ENCODE results near the gene CTNNA3. TPM values are rescaled to one million over a fixed set of nuclear protein-coding genes. Genes with fewer than 3 reads are reported as not detected.
"Not testable (repeated sequence)": the region's sequence is repeated elsewhere in the genome, so short reads cannot be mapped to it uniquely, and the experiment has no call there.

CTNNA3 gene
- total and polyA plus RNA-seq, 4 donors: under 0.01 to 39.8 (median 0.09) TPM

DNA sequence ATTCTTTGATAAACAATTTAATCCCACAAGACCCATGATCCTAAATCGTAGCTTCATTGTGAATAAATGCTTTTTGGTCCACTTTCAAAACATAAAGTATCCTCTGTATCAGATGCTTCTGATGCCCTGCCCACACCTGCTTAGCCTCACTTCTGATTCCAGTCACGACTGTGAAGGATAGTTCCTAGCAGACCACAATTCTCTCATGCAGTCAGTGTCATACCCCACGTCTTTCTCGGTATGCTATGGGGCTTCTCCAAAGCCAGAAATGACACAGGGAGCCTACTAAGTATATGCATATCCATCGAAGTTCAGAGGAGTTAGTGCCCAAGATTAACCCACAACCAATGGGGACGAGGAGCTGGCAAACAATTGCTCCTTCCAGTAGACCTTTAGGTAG is 27.6 kb upstream of the CTNNA3 start:
- ATAC-seq (ENCODE audit: insufficient read depth, low FRiP score) (no peak), DNase-seq (no peak)
- no peak overlapping the region for H3K27ac ChIP-seq (ENCODE audit: low read depth in 1 of 2, low read length in 1 of 2)
- H3K36me3 ChIP-seq (ENCODE audit: control insufficient read depth in 4 of 4, insufficient read depth in 4 of 4, low read length in 4 of 4): no peaks in the 10 kb centered on the region
- H3K9me3 ChIP-seq (ENCODE audit: control insufficient read depth in 4 of 4, insufficient read depth in 3 of 4, low read length in 3 of 4): no peaks in the 10 kb centered on the region
- TF ChIP-seq, protein P1, sequence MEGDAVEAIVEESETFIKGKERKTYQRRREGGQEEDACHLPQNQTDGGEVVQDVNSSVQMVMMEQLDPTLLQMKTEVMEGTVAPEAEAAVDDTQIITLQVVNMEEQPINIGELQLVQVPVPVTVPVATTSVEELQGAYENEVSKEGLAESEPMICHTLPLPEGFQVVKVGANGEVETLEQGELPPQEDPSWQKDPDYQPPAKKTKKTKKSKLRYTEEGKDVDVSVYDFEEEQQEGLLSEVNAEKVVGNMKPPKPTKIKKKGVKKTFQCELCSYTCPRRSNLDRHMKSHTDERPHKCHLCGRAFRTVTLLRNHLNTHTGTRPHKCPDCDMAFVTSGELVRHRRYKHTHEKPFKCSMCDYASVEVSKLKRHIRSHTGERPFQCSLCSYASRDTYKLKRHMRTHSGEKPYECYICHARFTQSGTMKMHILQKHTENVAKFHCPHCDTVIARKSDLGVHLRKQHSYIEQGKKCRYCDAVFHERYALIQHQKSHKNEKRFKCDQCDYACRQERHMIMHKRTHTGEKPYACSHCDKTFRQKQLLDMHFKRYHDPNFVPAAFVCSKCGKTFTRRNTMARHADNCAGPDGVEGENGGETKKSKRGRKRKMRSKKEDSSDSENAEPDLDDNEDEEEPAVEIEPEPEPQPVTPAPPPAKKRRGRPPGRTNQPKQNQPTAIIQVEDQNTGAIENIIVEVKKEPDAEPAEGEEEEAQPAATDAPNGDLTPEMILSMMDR (IDR thresholded peaks at IDR 0.05; ENCODE audit: control extremely low read depth, extremely low read depth): no peak
- 80 to 88% methylated on average over 6 of the region's 6 CpGs for WGBS, 2 donors
- no peak overlapping the region for H3K4me3 ChIP-seq
- H3K27me3 ChIP-seq (ENCODE audit: control insufficient read depth in 3 of 3, insufficient read depth in 3 of 3, low read length in 2 of 3): no peaks in the 10 kb centered on the region
- H3K9ac ChIP-seq (ENCODE audit: insufficient read depth in 1 of 2, low read length in 2 of 2): no peak overlapping the region
- H3K4me1 ChIP-seq (ENCODE audit: control insufficient read depth in 5 of 5, insufficient read depth in 5 of 5, low read length in 5 of 5): no peaks in the 10 kb centered on the region

DNA sequence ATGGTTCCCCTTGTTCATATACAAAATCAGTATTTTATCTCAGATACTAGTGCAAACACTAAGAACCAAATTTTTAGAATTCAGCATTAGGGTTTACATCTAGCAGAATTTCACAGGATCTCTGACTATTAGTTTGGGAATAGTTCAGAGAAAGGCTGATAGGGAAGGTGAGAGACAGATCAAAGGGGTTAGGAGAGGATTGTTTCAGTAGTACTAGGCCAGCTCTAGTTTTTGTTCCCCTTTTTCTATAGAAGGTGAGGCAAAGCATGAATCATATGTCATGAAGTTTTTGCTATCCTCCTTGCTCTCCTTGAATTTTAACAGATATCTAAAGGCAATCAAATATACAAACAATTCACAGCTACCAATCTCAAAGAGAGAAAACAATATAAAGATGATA is 26.1 kb upstream of the CTNNA3 start:
- Histone ChIP-seq H3K27me3 (ENCODE audit: control insufficient read depth in 3 of 3, insufficient read depth in 3 of 3, low read length in 2 of 3) (no peaks in the 10 kb centered on the region), H3K27ac (ENCODE audit: low read depth in 1 of 2, low read length in 1 of 2) (no peak overlapping the region), H3K9me3 (ENCODE audit: control insufficient read depth in 4 of 4, insufficient read depth in 3 of 4, low read length in 3 of 4) (no peaks in the 10 kb centered on the region), H3K36me3 (ENCODE audit: control insufficient read depth in 4 of 4, insufficient read depth in 4 of 4, low read length in 4 of 4) (no peaks in the 10 kb centered on the region), H3K9ac (ENCODE audit: insufficient read depth in 1 of 2, low read length in 2 of 2) (no peak overlapping the region), H3K4me1 (ENCODE audit: control insufficient read depth in 5 of 5, insufficient read depth in 5 of 5, low read length in 5 of 5) (no peaks in the 10 kb centered on the region), H3K4me3 (no peak overlapping the region)
- ATAC-seq (ENCODE audit: insufficient read depth, low FRiP score): no peak
- no peak for DNase-seq
- TF ChIP-seq, protein P1 (IDR thresholded peaks at IDR 0.05; ENCODE audit: control extremely low read depth, extremely low read depth): no peak

DNA sequence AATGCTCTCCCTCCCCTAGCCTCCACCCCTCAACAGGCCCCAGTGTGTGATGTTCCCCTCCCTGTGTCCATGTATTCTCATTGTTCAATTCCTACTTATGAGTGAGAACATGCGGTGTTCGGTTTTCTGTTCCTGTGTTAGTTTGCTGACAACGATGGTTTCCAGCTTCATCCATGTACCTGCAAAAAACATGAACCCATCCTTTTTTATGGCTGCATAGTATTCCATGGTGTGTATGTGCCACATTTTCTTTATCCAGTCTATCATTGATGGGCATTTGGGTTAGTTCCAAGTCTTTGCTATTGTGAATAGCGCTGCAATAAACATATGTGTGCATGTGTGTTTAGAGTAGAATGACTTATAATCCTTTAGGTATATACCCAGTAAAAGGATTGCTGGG is 20.5 kb upstream of the CTNNA3 start:
- H3K27me3 ChIP-seq (ENCODE audit: control insufficient read depth in 3 of 3, insufficient read depth in 3 of 3, low read length in 2 of 3); DNase-seq; H3K4me1 ChIP-seq (ENCODE audit: control insufficient read depth in 5 of 5, insufficient read depth in 5 of 5, low read length in 5 of 5); H3K27ac ChIP-seq (ENCODE audit: low read depth in 1 of 2, low read length in 1 of 2); ATAC-seq (ENCODE audit: insufficient read depth, low FRiP score); H3K4me3 ChIP-seq; H3K9me3 ChIP-seq (ENCODE audit: control insufficient read depth in 4 of 4, insufficient read depth in 3 of 4, low read length in 3 of 4); H3K9ac ChIP-seq (ENCODE audit: insufficient read depth in 1 of 2, low read length in 2 of 2); H3K36me3 ChIP-seq (ENCODE audit: control insufficient read depth in 4 of 4, insufficient read depth in 4 of 4, low read length in 4 of 4): not testable (repeated sequence)
- 93% methylated on average over 4 of the region's 4 CpGs for WGBS, 2 donors

DNA sequence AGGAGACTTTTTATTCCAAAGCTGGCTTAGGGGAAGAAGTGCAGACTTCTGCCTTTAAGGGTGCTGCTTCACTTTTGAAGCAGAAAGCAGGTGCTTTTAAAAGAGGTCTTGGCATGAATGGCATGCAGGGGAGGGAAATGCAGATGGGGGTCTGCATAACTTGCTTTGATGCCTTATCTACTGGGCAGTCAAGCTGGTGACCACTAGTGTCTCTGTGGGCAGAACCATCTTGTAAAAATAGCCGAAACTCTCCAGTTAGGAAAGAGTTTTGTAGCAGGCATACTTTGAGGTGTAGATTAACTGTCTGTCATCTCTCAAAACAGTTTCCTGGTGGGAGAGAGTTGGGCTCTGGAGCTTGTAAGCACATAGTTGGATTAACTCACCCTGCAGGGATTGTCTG is 9.9 kb upstream of the CTNNA3 start:
- TF ChIP-seq, protein P1 (IDR thresholded peaks at IDR 0.05; ENCODE audit: control extremely low read depth, extremely low read depth): no peak
- no peak for ATAC-seq (ENCODE audit: insufficient read depth, low FRiP score)
- Histone ChIP-seq H3K27me3 (ENCODE audit: control insufficient read depth in 3 of 3, insufficient read depth in 3 of 3, low read length in 2 of 3) (no peaks in the 10 kb centered on the region), H3K4me1 (ENCODE audit: control insufficient read depth in 5 of 5, insufficient read depth in 5 of 5, low read length in 5 of 5) (no peaks in the 10 kb centered on the region), H3K27ac (ENCODE audit: low read depth in 1 of 2, low read length in 1 of 2) (no peak overlapping the region), H3K9me3 (ENCODE audit: control insufficient read depth in 4 of 4, insufficient read depth in 3 of 4, low read length in 3 of 4) (no peaks in the 10 kb centered on the region), H3K4me3 (no peak overlapping the region), H3K36me3 (ENCODE audit: control insufficient read depth in 4 of 4, insufficient read depth in 4 of 4, low read length in 4 of 4) (no peaks in the 10 kb centered on the region), H3K9ac (ENCODE audit: insufficient read depth in 1 of 2, low read length in 2 of 2) (no peak overlapping the region)
- WGBS, 2 donors: 90 to 91% methylated on average over 1 of the region's 1 CpG
- no peak for DNase-seq

DNA sequence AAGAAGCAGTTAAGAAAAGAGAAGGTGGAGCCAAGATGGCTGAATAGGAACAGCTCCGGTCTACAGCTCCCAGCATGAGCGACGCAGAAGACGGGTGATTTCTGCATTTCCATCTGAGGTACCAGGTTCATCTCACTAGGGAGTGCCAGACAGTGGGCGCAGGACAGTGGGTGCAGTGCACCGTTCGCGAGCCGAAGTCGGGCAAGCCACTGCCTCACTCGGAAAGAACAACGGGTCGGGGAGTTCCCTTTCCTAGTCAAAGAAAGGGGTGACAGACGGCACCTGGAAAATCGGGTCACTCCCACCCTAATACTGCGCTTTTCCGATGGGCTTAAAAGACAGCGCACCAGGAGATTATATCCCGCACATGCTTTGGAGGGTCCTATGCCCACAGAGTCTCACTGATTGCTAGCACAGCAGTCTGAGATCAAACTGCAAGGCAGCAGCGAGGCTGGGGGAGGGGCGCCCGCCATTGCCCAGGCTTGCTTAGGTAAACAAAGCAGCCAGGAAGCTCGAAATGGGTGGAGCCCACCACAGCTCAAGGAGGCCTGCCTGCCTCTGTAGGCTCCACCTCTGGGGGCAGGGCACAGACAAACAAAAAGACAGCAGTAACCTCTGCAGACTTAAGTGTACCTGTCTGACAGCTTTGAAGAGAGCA is 3.7 kb upstream of the CTNNA3 start:
- not testable (repeated sequence) for H3K4me1 ChIP-seq (ENCODE audit: control insufficient read depth in 5 of 5, insufficient read depth in 5 of 5, low read length in 5 of 5); DNase-seq; ATAC-seq (ENCODE audit: insufficient read depth, low FRiP score); H3K9me3 ChIP-seq (ENCODE audit: control insufficient read depth in 4 of 4, insufficient read depth in 3 of 4, low read length in 3 of 4); H3K36me3 ChIP-seq (ENCODE audit: control insufficient read depth in 4 of 4, insufficient read depth in 4 of 4, low read length in 4 of 4); H3K27me3 ChIP-seq (ENCODE audit: control insufficient read depth in 3 of 3, insufficient read depth in 3 of 3, low read length in 2 of 3); H3K9ac ChIP-seq (ENCODE audit: insufficient read depth in 1 of 2, low read length in 2 of 2); H3K27ac ChIP-seq (ENCODE audit: low read depth in 1 of 2, low read length in 1 of 2); H3K4me3 ChIP-seq
- WGBS, 2 donors: 90 to 95% methylated on average over 20 to 23 of the region's 23 CpGs
